Progenitor cell of endocrine pancreas (in vitro differentiated cells): ENCODE data around the gene ALKBH6. TPM values are rescaled to one million over a fixed set of nuclear protein-coding genes. Genes with fewer than 3 reads are reported as not detected.

Experiments used
- DNase-seq: peaks from one replicate; pipeline ENCODE4 v3.0.0; 2021; ENCODE audit warnings: low spot score; ENCODE audit not compliant: unreplicated experiment
- H3K27ac Mint-ChIP-seq: 2 replicates; pipeline ENCODE4 v1.8.0; 2021; ENCODE audit warnings: mild to moderate bottlenecking, moderate library complexity, mixed read lengths
- H3K27me3 Mint-ChIP-seq: 2 replicates; pipeline ENCODE4 v1.8.0; 2021; ENCODE audit warnings: mixed read lengths
- H3K36me3 Mint-ChIP-seq: 2 replicates; pipeline ENCODE4 v1.8.0; 2022; ENCODE audit warnings: mixed read lengths; ENCODE audit not compliant: insufficient read depth
- H3K4me1 Mint-ChIP-seq: 2 replicates; pipeline ENCODE4 v1.8.0; 2021; ENCODE audit warnings: low read depth, mixed read lengths
- H3K4me3 Mint-ChIP-seq: 2 replicates; pipeline ENCODE4 v1.8.0; 2021; ENCODE audit warnings: low read depth, mild to moderate bottlenecking, moderate library complexity, mixed read lengths
- H3K9me3 Mint-ChIP-seq: 2 replicates; pipeline ENCODE4 v1.8.0; 2021; ENCODE audit warnings: low read depth, mixed read lengths
- CTCF ChIP-seq: fragments of 200-600 bp; sonication (generic); IDR thresholded peaks from one replicate; pipeline ENCODE4 v1.5.0; 2021; ENCODE audit warnings: antibody characterized with exemption, mild to moderate bottlenecking; ENCODE audit not compliant: unreplicated experiment
- long read RNA-seq: library from polyadenylated mRNA; unstranded; transcript quantifications from one replicate; pipeline ENCODE4 v2.0.0, GENCODE V29; 2020
- total RNA-seq: library from RNA; stranded (reverse); gene quantifications from 2 replicates; pipeline ENCODE4 v1.2.1, GENCODE V29; 2021

The ALKBH6 gene
- total RNA-seq: 32.9 and 36.8 TPM in 2 replicates
- long read RNA-seq, partial matches to known transcripts: 0 of 1 reads
- long read RNA-seq, other reads (novel, unspliced or antisense): 1 of 1 reads

- no peak for TF ChIP-seq CTCF
- Mint-ChIP-seq H3K4me1 (peaks cover 21% of the 10 kb centered on the region), H3K9me3 (no peaks in the 10 kb centered on the region), H3K27ac (peak within 1 kb of the TSS; percentile 90), H3K36me3 (no peaks in the 10 kb centered on the region), H3K27me3 (no peaks in the 10 kb centered on the region), H3K4me3 (peak within 1 kb of the TSS; percentile 99)
- peak; percentile 97 for DNase-seq
Observed at GRCh38 chr19:36014012-36014924, at the start of gene ALKBH6. Gene ALKBH6, minus strand, starts transcription at chr19:36014213. Its CDS starts 816 bp downstream, at chr19:36013397.

- H3K4me3 Mint-ChIP-seq: no peak overlapping the region
- DNase-seq: no peak
- H3K27ac Mint-ChIP-seq: no peak overlapping the region
- peaks cover 8% of the 10 kb centered on the region for H3K4me1 Mint-ChIP-seq
- TF ChIP-seq CTCF: no peak
- no peaks in the 10 kb centered on the region for H3K9me3 Mint-ChIP-seq
- peaks cover 1% of the 10 kb centered on the region for H3K36me3 Mint-ChIP-seq
- no peaks in the 10 kb centered on the region for H3K27me3 Mint-ChIP-seq
Observed at GRCh38 chr19:36061367-36061766, 47.4 kb upstream of the ALKBH6 start.

GRCh38 chr19:36060430-36060829, 46.4 kb upstream of the ALKBH6 start:
- peaks cover 12% of the 10 kb centered on the region for H3K4me1 Mint-ChIP-seq
- H3K36me3 Mint-ChIP-seq: peaks cover 1% of the 10 kb centered on the region
- no peak overlapping the region for H3K27ac Mint-ChIP-seq

GRCh38 chr19:36059180-36059910, 45.3 kb upstream of the ALKBH6 start:
- H3K27ac Mint-ChIP-seq: no peak overlapping the region

More at GRCh38 chr19:36060430-36060829, 46.4 kb upstream of the ALKBH6 start:
- DNase-seq: no peak
- Mint-ChIP-seq H3K27me3 (no peaks in the 10 kb centered on the region), H3K9me3 (no peaks in the 10 kb centered on the region), H3K4me3 (no peak overlapping the region)
- TF ChIP-seq CTCF: peak; percentile 49

More at GRCh38 chr19:36059180-36059910, 45.3 kb upstream of the ALKBH6 start:
- Mint-ChIP-seq H3K27me3 (no peaks in the 10 kb centered on the region), H3K4me1 (peaks cover 15% of the 10 kb centered on the region), H3K4me3 (no peak overlapping the region), H3K36me3 (peaks cover 1% of the 10 kb centered on the region), H3K9me3 (no peaks in the 10 kb centered on the region)
- no peak for TF ChIP-seq CTCF
- DNase-seq: no peak
